Stimulated activated naive CD4-positive, alpha-beta T cell (primary cell): Measurements from ENCODE around the gene KLK12.

Experiments
- DNase-seq, 6 experiments: peaks; one replicate each; lab custom pipeline; 2025; lab: John Stamatoyannopoulos, UW

KLK12 gene, protein sequence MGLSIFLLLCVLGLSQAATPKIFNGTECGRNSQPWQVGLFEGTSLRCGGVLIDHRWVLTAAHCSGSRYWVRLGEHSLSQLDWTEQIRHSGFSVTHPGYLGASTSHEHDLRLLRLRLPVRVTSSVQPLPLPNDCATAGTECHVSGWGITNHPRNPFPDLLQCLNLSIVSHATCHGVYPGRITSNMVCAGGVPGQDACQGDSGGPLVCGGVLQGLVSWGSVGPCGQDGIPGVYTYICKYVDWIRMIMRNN

DNA sequence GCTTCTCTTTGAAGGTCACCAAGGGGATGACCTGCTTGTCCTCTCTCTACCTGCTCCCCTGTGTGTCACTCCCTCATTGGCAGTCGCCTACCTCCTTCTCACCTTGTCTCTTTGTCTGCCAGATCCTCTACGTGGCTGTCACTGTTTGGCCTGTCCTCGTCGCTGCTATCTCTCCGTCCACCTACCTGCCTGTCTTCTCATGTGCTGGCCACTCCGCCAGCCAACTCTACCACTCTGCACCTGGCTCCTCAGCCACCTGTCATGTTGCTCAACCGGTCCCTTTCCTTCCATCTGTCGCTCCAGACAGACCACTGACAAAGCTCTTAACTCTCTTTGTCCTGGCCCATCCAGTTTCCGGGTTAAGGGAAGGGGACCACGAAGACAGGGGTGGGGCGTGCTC, at the start of gene KLK12:
TSS of gene KLK12 (minus strand) at position 299 of the 400 bp plus-strand sequence. CDS start 381 bp downstream, outside the sequence.
- DNase-seq, result no peak

DNA sequence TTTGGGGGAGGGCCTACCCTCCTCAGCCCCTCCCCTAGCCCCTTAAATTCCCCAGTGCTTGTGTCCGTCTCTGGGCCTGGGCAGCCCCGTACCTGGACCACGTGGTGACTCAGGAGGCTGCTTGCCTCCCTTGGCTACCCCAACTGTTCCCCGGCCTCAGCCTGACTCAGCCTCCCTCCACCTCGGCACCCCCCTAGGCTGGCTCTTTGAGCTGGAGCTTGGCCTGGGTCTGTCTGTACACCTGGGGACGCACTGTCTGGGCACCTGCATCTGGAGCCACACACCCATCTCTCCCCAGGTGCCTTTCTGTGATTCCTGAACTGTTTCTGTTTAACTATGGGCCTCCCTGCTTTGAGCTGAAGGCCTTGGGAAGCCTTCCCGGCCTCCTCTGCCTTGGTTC, 49.7 kb upstream of the KLK12 start:
- DNase-seq, result no peak

DNA sequence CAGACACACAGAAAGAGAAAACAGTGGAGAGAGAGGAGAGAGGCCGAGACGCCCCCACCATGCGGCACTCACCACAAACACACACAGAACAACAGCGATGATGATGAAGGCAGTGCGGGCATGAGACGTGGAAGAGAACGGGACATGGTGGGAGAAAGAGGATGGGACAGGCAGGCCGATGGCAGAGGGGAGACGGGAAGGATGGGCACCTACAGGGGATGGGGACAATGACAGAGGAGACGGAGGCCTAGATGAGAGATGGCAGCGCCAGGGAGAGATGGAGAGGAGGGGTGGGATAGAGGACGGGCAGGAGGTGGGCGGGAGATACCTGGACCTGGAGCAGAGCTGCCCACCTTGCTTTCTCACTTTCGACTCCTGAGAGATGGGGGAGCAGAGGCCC, 49.0 kb upstream of the KLK12 start:
- no peak for DNase-seq

DNA sequence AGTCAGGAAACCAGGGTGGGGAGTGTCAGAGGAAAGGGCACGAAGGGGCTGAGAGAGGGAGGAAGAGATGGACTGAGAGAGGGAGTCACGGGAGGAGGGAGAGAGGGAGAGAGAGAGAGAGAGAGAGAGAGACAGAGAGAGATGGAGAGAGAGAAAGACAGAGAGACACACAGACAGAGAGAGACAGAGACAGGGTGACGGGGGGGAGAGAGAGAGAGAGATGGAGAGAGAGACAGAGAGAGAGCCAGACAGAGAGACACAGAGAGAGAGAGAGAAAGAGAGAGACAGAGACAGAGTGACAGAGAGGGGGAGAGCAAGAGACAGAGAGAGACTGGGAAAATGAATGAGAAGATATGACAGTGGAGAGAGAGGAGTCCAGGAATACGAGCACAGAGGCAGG, 48.4 kb upstream of the KLK12 start:
- no peak for DNase-seq

DNA sequence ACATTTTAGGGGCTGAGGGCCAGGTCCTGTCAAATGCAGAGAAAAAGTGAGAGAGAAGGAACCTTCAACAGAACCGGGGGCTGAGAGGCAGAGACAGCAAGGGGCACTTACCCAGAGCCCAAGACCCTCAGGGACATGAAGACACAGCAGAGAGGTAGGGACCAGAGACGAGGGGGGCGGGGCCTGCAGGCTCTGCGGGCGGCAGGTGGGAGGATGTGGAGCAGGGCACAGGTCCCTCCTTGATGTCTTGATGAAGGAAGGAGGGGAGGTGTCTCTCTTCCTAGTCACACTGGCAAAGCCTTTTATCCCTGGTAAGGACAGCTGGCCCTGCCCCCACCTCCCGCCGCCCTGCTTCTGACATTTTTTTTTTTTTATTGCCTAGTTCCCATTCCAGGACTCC, 47.8 kb upstream of the KLK12 start, which contains the start of gene KLK14:
TSS of gene KLK14 (minus strand) at position 277 of the 400 bp plus-strand sequence. CDS start at position 4, 273 bp downstream.
- DNase-seq, result no peak

DNA sequence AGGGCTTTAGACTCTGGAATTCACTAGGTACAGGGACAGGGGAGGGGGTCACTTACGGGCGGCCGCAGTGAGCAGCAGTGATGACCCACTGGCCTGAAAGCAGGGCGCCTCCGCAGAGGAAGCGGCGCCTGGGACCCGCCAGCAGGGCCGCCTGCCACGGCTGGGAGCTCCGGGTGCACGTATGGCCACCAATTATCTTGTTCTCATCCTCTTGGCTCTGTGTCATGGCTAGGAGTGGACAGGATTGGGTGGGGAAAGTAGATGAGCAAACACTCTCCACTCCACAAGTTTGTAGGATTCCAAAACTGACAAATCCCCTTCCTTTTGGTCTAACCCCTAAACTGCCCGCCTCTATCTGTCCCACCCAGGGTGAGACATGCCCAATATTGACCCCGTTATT, 46.7 kb upstream of the KLK12 start:
- DNase-seq, result no peak

DNA sequence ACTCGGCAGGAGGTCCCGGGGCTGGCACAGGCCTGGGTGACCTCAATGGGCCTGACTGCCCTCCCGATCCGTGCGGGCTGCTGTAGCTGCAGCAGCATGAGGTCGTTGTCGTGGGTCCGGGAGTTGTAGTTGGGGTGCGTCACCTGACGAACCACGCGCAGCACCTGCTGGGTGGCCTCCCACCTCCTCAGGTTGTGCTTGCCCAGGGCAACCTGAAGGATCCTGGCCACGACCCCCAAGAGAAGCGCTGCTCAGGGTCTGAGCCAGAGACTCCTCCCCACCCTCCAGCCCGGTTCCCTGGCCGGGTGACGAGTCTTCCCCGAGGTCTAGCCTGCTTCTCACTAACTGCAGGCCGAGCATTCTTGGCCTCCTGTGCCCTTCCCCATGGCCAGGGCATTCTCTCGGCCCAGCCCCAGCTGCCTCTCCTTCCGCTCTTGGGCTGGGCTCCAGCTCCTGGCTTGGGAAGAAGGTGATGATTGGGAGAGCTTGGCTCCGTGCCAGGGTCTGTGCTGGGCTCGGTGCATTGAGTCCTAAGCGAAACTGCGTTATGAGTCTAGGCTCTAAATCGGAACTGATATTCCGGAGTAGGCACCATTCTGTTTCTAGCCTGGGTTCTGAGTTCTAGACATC, 44.8 kb upstream of the KLK12 start:
- no peak for DNase-seq

DNA sequence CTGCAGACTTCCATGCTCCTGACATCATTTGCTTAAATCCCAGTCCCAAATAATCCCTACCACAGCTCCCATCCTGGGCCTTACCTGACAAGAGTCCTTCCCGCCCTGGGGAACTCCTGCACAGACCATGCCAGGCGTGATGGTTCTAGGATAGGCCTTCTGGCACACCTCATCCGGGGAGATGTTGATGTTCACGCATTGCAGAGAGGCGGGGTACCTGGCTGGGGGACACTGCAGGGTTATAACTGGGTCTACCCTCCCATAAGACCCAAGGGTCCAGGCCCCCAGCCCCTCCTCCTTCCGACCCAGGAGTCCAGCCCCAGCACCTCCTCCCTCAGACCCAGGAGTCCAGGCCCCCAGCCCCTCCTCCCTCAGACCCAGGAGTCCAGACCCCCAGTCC, 43.9 kb upstream of the KLK12 start:
- DNase-seq, result no peak

DNA sequence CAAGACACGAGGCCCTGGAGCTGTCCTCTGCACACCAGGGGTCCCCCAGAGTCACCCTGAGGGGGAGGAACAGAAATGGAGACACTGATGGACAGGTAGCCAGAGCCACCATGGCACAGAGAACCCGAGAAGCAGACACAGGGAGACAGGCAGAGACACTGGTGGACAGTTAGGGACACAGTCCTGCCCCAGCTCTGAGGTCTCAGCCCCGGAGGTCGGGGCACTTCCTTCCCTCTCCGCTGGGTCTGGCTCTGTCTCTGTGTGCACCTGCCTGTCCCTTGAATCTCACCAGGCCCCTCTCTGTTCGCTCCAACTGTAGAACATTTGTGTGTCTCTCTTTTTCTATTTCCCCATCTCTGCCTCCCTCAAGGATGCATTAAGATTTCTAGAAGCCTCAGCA, 43.3 kb upstream of the KLK12 start:
- DNase-seq, result no peak

DNA sequence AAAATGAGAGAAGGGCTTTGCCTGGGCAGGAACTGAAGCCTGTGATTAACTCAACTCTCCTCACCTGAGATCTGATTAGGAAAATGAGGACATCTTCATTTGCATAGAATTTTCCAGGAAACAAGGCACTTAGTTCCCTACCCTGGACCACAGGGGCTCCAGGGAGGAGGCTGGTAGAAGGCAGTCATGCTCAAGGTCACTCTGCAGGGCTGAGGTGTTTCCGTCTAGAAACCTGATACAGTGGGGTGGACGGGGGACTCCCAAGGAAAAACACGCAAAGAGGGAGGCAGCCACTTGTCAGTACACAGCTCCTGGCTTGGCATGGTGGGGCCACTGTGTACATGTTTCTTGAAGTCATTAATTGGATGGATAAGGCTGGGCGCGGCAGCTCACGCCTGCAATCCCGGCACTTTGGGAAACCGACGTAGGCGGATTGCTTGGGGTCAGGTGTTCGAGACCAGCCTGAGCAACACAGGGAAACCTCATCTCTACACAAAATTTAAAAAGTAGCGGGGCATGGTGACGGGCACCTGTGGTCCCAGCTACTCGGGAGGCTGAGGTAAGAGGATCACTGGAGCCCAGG, 41.9 kb upstream of the KLK12 start:
- no peak for DNase-seq

DNA sequence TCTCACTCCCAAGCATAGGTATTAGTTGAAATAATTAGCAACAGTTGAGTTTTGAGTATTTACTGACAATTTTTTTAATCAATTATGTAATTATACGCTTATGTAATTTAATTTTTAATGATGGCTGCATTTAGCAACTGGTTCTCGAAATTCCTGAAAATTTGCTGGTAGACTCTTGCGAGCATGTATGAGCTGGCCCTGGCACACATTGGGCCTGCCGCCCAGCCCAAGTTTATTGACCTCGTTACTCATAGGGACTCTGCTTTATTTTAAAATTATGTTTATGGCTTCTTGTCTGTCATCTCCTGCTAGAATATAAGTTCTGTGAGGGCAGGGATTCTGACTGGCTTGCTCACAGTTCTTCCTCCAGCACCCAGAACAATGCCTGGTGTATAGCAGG, 41.2 kb upstream of the KLK12 start:
- no peak for DNase-seq

DNA sequence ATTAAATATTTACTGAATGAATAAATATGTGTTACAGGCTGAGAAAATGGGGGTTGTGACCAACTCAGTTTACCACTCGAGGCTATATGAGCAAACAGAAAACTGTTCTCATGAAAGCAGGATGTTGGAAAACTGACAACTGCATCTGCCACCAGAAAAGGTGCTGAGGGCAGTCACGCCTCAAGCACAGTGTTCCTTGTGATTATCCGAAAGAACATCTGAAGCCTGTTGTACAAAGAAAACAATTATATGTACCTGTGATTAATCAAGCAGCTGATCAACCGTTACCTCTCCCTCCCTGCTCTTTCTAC, 36.2 kb upstream of the KLK12 start:
- DNase-seq, result no peak

DNA sequence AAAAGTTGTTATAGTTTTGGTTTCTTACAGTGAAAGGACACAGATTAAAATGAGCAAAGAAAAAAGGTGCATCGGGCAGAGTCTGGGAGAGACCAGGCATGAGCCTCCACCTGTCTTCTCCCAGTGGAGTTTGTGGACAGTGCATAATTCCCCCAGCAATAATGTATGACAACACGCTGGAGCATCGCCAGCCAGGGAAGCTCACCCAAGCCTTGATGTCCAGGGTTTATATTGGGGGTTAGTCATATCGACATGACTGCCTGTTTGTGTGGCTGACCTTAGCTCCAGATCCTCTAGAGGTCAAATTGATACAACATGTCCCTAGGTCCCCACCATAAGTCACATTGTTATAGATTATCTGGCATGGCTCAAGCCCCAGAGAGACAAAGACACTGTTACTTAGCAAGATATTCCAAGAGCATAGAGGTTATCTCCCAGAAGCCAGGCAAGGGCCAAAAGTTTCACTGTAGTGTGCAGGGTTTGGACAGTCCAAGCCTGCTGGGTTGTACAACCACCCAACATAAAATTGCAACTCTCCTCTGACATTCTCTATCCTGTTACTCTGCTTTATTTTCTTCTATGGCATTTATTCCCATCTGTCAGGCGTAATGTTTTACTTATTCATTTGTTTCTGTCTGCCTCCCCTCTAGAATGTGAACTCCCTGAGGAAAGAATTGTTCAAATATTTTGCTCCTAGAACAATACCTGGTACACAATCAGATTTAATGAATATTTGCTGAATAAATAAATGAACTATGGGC, 35.7 kb upstream of the KLK12 start:
- no peak for DNase-seq

DNA sequence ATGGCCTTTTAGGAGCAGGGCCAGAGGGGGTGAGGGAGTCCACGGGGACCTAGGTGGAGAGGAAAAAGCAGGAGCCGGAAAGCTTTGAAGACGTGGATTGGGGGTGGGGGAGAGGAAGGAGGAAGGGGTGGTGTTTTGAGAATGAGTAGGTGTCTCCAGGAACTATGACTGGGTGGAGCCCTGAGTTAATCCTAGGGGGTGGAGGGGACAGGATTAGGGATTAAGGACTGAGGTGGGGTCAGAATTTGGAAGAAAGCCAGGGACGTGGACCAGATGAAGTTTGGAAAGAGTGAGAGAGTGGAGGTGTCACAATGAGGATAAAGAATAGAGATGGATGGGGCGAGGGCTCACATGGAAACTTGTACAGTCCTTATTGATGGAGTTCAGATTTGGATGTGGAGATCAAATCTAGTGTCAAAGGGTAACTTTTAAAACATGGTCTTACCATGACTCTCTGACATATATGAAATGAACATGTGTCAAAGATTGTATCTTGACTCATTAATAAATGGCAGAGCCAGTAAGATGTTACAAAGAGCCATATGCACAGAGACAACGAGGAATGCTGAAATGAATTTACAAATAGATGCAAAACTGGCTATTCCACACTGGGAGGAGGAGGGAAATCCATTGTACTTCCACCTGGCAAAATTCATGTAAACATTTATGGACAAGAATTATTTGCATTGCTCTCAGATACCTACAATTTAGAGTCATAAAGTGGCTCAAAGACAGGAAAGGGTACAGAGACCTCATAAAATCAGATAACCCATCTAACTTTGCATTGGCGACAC, 31.8 kb upstream of the KLK12 start:
- no peak for DNase-seq

DNA sequence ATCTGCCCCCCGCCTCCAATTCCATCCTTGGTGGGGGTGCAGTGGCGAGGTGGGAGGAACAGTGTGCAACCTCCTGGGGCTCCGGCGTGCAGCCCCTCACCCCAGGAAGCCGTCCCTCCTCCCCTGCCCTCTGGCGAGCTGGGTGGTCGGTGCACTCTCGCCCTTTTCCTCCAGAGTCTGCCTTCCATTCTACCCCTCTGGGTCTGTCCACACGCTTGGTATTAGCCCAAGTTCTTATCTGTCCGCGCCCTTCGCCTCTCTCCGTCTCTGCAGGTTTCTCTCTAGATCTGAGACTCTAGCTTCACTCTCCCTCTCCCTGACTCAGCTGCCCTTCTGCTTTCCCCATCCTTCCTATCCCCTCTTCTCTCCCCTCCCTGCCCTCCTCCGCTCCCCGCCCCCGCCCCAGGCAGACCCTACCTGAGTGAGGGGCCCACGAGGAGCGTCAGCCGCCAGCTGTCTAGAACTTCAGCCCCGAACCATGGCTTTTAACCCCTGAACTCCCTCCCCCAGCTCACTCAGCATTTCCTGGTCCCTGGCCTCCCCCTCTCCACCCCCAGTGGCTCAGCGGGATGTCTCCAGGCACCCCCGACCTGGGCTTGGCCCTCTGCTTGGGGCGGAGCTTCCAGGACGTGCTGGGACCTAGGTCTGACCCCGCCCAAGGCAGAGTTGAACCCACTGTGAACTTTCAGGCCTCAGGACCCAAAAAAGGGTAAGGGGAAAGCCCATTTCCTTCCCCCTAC, 30.6 kb upstream of the KLK12 start:
- DNase-seq, result no peak

DNA sequence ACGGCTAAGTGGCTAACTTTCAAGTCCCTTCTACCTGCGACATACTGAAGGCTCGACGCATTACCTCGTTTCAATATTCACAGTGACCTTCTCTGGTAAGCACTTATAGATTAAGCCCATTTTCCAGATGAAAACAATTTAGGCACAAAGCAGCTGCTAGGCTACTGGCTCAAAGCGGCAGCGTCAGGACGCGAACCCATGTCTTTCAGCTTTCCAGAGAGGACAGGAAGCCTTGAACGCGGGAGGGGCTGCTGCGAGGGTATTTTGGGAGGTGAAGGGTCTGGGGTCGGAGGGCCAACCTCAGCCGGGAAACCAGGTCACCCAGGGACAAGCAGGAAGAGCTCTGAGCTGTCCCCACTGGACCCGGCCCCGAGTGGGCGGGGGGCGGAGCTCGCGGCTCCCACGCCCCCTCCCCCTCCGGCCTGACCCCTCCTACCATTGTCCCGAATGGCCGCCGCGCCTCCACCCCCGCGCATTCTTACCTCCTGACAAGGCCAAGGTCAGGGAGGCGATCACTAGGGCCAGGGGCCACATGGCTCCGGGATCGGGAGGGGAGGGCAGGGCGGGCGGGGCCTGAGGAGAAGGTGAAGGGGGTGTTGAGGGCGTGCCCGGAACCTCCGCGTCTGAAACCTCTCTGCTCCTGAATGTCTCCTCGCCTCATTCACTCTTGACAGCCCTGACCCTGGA, 29.9 kb upstream of the KLK12 start, which contains the start of gene KLK13:
TSS of gene KLK13 (minus strand) at position 559 of the 687 bp plus-strand sequence. CDS start at position 534, 25 bp downstream.
- no peak for DNase-seq

DNA sequence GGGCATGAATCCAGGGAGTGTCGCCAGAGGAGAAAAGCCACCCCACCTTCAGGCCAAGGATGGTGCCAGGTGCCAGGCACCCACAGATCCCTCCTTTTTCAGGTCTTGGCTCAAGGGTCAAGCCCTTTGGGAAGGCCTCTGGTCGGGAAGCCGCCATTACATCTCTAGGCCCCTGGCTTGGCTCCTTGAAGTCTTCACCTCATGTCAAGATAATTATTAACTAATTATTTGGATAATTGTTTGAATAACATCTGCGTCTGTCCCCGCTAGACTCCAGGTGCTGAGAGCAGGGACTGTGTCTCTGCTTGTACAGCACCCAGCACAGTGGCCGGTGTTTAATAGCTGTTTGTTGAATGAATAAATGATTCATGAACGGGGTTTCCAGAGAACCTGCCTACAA, 28.9 kb upstream of the KLK12 start:
- no peak for DNase-seq

DNA sequence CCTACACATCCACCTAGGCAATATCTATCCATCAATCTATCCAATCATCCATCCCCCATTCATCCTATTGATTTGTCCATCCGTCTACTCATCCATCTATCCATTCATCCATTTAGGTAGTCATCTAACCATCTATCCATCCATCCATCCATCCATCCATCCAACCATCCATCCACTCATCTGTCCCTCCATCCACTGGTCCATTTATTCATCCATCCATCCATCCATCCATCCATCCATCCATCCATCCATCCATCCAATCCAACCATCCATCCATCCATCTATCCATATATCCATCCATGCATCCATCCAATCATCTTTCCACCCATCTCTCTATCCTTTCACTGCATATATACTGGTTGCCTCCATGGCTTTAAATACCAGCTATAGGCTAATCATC, 26.2 kb upstream of the KLK12 start:
- DNase-seq, result no peak

DNA sequence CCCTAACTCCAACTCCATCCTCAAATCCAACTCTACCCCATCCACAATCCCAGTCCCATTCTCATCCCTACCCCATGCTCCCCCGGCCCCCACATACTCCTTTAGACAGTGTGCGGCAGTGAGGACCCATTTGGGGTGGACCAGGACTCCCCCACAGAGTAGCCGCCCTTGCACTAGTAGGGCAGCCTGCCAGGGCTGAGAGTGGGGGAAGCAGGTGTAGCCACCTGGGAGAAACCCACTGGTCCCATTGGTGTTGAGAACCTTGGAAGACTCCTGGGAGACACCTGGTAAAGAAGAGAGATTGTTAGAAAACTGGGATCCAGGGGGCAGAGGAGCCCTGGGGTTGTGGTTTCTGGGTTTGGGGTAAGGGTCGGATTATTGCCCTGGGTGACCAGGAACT, 25.5 kb upstream of the KLK12 start:
- DNase-seq, result no peak

DNA sequence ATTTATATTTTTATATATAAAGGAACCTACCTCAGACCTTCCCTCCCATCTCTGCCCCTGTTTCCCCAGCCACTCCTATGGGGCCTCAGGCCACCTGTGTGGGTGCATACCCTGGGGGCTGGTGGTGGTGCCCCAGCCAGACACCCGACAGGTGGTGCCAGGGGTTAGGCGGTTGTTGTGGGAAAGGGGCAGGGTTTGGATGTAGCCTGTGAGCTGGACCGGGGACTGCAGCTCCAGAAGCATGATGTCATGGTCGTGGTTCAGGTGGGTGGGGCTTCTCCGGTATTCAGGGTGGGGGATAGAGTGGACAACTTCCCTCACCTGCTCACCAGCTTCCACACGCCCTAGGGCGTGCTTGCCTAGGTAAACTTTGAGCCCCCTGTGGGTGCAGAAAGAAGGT, 24.9 kb upstream of the KLK12 start:
- DNase-seq, result no peak

DNA sequence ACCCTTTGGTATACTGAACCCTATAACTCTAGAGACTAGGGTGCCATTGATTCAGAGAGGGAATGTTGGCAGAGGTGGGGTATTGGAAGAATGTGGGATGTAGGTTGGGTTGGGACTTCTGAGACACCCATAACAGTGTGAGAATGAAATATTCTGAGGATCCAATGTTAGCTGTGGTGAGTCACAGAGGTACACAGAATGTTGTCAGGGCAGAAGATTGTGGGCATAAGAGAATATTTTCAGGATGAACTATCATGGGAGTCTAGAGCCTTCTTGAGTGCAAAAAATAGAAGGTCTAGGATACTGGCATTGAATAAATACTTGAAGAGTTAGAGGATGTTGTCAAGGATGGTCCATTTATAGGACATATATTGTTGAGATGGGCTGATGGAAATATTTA, 21.1 kb upstream of the KLK12 start:
- no peak for DNase-seq
